H1 (cell line): ENCODE measurements around the gene ALK. TPM values are rescaled to one million over a fixed set of nuclear protein-coding genes. Genes with fewer than 3 reads are reported as not detected.

Experiments used
- CBX5 ChIP-seq: fragments of 300-800, 300-1000 bp; sonication (generic); IDR thresholded peaks from 2 replicates; pipeline ENCODE4 v1.7.1; 2016; ENCODE audit warnings: antibody characterized with exemption, low read length, low read depth
- E2F6 ChIP-seq: IDR thresholded peaks from 2 replicates; pipeline ENCODE4 v1.6.1; 2012; ENCODE audit warnings: inconsistent platforms
- JUN ChIP-seq: IDR thresholded peaks from 2 replicates; pipeline ENCODE4 v1.6.1; 2011; ENCODE audit warnings: low read depth, mild to moderate bottlenecking, improper control_type of control experiment, low read length
- NANOG ChIP-seq: IDR thresholded peaks from 2 replicates; pipeline ENCODE4 v1.6.1; 2011; ENCODE audit warnings: low read length, low read depth, mild to moderate bottlenecking, inconsistent platforms; ENCODE audit not compliant: insufficient read depth, poor library complexity, severe bottlenecking
- RAD21 ChIP-seq, 2 experiments: IDR thresholded peaks in 1 of 2; conservative IDR thresholded peaks in 1 of 2; 2 replicates each; pipeline ENCODE4 v1.6.1; 2011; ENCODE audit warnings: low read depth in 2 of 2, low read length in 2 of 2, improper control_type of control experiment in 1 of 2, inconsistent platforms in 1 of 2, mild to moderate bottlenecking in 1 of 2, moderate library complexity in 1 of 2
- SAP30 ChIP-seq: fragments of 300-600 bp; sonication (generic); IDR thresholded peaks from 2 replicates; pipeline ENCODE4 v1.7.1; 2012; ENCODE audit warnings: low read length, moderate library complexity, mild to moderate bottlenecking, inconsistent platforms; ENCODE audit not compliant: insufficient read depth, insufficient replicate concordance
- polyA plus RNA-seq, 7 experiments: library from polyadenylated mRNA; depleted of rRNA in 3 of 7; stranded (reverse) in 5 of 7; unstranded in 2 of 7; fragments of >200 nt in 5 of 7; fragments of 200-250 nt in 2 of 7; gene quantifications; 1 replicate in 5 of 7; 2 replicates in 1 of 7; 4 replicates in 1 of 7; pipeline versions ENCODE4 v1.2.1 to v1.2.3, GENCODE V29; 2011 to 2013; ENCODE audit warnings: missing spikeins in 2 of 7, mixed read lengths in 2 of 7
- total RNA-seq: library from RNA; stranded (reverse); fragmentation: NEBNext Ultra II Directional; extraction: Animal tissue kit (Norgen Biotek cat#: 25700); gene quantifications from 2 replicates; pipeline ENCODE4 v1.2.1, GENCODE V29; 2021

Gene ALK
- total and polyA plus RNA-seq, 2 of the 8 experiments (the other 6 are each of a cell fraction or from before 2014, with no cell fraction given) = 0.02 to 0.09 TPM

GRCh38 chr2:29207352-29208148 lies 713.8 kb downstream of the ALK start (continued):
- TF ChIP-seq SAP30 (no peak), JUN (no peak), RAD21 (IDR thresholded peaks at IDR 0.05 in 1 of 2, conservative IDR thresholded peaks at IDR 0.05 in 1 of 2; ENCODE audit: low read depth in 2 of 2, low read length in 2 of 2) (no peak), CBX5 (no peak), E2F6 (no peak), NANOG (no peak)
